K562 (cell line): ENCODE data around the gene LYZL4. TPM values are rescaled to one million over a fixed set of nuclear protein-coding genes. Genes with fewer than 3 reads are reported as not detected.

Experiments
- ARNT ChIP-seq, 2 experiments: fragments of 450-650 bp; IDR thresholded peaks; 2 replicates each; pipeline ENCODE4 v1.6.1; 2016; ENCODE audit warnings: mild to moderate bottlenecking in 1 of 2
- CEBPG ChIP-seq, 3 experiments: fragments of 200-800 bp in 1 of 3; sonication (Bioruptor generic) in 1 of 3; sonication (generic) in 1 of 3; formaldehyde crosslinking in 1 of 3; IDR thresholded peaks in 2 of 3; conservative IDR thresholded peaks in 1 of 3; 2 replicates each; pipeline versions ENCODE4 v1.6.1 to v1.8.0; 2016 to 2022; ENCODE audit warnings: missing compliant biosample characterization in 2 of 3, missing genetic modification characterization in 2 of 3, mild to moderate bottlenecking in 1 of 3, missing genetic modification reagents in 1 of 3
- CLOCK ChIP-seq: fragments of 250-450 bp; sonication (Bioruptor Pico); IDR thresholded peaks from 2 replicates; pipeline ENCODE4 v1.4.0; 2020; ENCODE audit warnings: mild to moderate bottlenecking, moderate library complexity, borderline replicate concordance
- ERF ChIP-seq: fragments of 450-650 bp; formaldehyde crosslinking; IDR thresholded peaks from 2 replicates; pipeline ENCODE4 v1.4.0; 2020; ENCODE audit warnings: mild to moderate bottlenecking, mixed read lengths
- FOXP4 ChIP-seq: sonication (generic); formaldehyde crosslinking; IDR thresholded peaks from 2 replicates; pipeline ENCODE4 v1.8.0; 2022; ENCODE audit warnings: mild to moderate bottlenecking, missing genetic modification reagents, borderline replicate concordance
- KLF16 ChIP-seq: IDR thresholded peaks from 2 replicates; pipeline ENCODE4 v1.6.1; 2016; ENCODE audit warnings: antibody characterized with exemption
- MTA1 ChIP-seq: fragments of 450-650 bp; IDR thresholded peaks from 2 replicates; pipeline ENCODE4 v1.6.1; 2017; ENCODE audit warnings: borderline replicate concordance
- PTBP1 ChIP-seq: fragments of 200-400 bp; formaldehyde crosslinking; IDR thresholded peaks from 2 replicates; pipeline ENCODE4 v1.6.1; 2017; ENCODE audit warnings: low read depth, low read length
- RAD21 ChIP-seq, 2 experiments: fragments of 250-450 bp in 1 of 2; fragments of 450-650 bp in 1 of 2; sonication (Bioruptor Pico) in 1 of 2; formaldehyde crosslinking in 1 of 2; IDR thresholded peaks in 1 of 2; conservative IDR thresholded peaks in 1 of 2; 2 replicates each; pipeline versions ENCODE4 v1.4.0 to v1.8.0; 2020 to 2022; ENCODE audit warnings: mild to moderate bottlenecking in 2 of 2, moderate library complexity in 1 of 2
- RFX5 ChIP-seq: IDR thresholded peaks from 2 replicates; pipeline ENCODE4 v1.6.1; 2011; ENCODE audit warnings: low read depth, mild to moderate bottlenecking, improper control_type of control experiment, low read length
- ZNF280B ChIP-seq: fragments of 250-450 bp; sonication (Bioruptor Pico); IDR thresholded peaks from 2 replicates; pipeline ENCODE4 v1.5.1; 2021; ENCODE audit warnings: mild to moderate bottlenecking
- ZNF41 ChIP-seq: fragments of 250-450 bp; sonication (Bioruptor Pico); conservative IDR thresholded peaks from 2 replicates; pipeline ENCODE4 v1.4.0; 2020; ENCODE audit warnings: mild to moderate bottlenecking
- ZNF79 ChIP-seq: fragments of 250-450 bp; sonication (Bioruptor Pico); IDR thresholded peaks from 2 replicates; pipeline ENCODE4 v1.4.0; 2020; ENCODE audit warnings: low read depth, mild to moderate bottlenecking, moderate library complexity
- polyA plus RNA-seq, 8 experiments: library from polyadenylated mRNA; depleted of rRNA in 4 of 8; stranded (reverse) in 5 of 8; unstranded in 3 of 8; fragments of >200 nt; fragmentation: Nextera tagmentation in 2 of 8; fragmentation: Illumina TruSeq in 1 of 8; extraction: Ambion mirVana in 2 of 8; extraction: Trizol in 1 of 8; gene quantifications; 2 replicates each; pipeline versions ENCODE4 v1.2.1 to v1.2.3, GENCODE V29; 2011 to 2014; ENCODE audit warnings: inconsistent platforms in 1 of 8, missing spikeins in 1 of 8
- total RNA-seq, 7 experiments: library from RNA; depleted of rRNA in 6 of 7; stranded (reverse); fragments of >200 nt in 6 of 7; fragmentation: Illumina TruSeq in 2 of 7; extraction: Trizol in 2 of 7; gene quantifications; 2 replicates each; pipeline versions ENCODE4 v1.2.1 to v1.2.3, GENCODE V29; 2011 to 2021; ENCODE audit warnings: low replicate concordance in 1 of 7

The LYZL4 gene
- total and polyA plus RNA-seq, 9 of the 15 experiments (the other 6 are each of a cell fraction or from before 2014, with no cell fraction given) = not detected

GRCh38 chr3:42443819-42444436, 33.5 kb upstream of the LYZL4 start (continued):
- TF ChIP-seq RAD21 (CRISPR knock-in tag; conservative IDR thresholded peaks at IDR 0.05 in 1 of 2, IDR thresholded peaks at IDR 0.05 in 1 of 2) (peak; percentile 94 to 97), PTBP1 (no peak), ERF (CRISPR knock-in tag) (0 out of 2 replicates have a peak, but pooled peaks have one; percentile 25), ZNF280B (no peak), FOXP4 (CRISPR knock-in tag) (no peak), MTA1 (no peak), ZNF41 (CRISPR knock-in tag) (no peak), CEBPG (CRISPR knock-in tag; IDR thresholded peaks at IDR 0.05) (0 out of 2 replicates have a peak, but pooled peaks have one; percentile 30), CEBPG (tag; conservative IDR thresholded peaks at IDR 0.05 in 1 of 2, IDR thresholded peaks at IDR 0.05 in 1 of 2) (no peak), ARNT (IDR thresholded peaks at IDR 0.05) (no peak; a peak in 1 of 4 replicates), KLF16 (0 out of 2 replicates have a peak, but pooled peaks have one; percentile 13), CLOCK (CRISPR knock-in tag) (no peak), RFX5 (no peak), ZNF79 (CRISPR knock-in tag) (no peak)
